Dermis blood vessel endothelial cell (primary cell): ENCODE data around the gene EPHA2. TPM values are rescaled to one million over a fixed set of nuclear protein-coding genes. Genes with fewer than 3 reads are reported as not detected.

Source experiments
- DNase-seq: peaks from one replicate; pipeline ENCODE4 v3.0.0; 2010
- total RNA-seq: library from RNA; depleted of rRNA; stranded (reverse); fragments of >200 nt; gene quantifications from 2 replicates; pipeline ENCODE4 v1.2.3, GENCODE V29; 2014

The EPHA2 gene
- total RNA-seq, 1 donor from 2014 or later = 121 TPM

DNA sequence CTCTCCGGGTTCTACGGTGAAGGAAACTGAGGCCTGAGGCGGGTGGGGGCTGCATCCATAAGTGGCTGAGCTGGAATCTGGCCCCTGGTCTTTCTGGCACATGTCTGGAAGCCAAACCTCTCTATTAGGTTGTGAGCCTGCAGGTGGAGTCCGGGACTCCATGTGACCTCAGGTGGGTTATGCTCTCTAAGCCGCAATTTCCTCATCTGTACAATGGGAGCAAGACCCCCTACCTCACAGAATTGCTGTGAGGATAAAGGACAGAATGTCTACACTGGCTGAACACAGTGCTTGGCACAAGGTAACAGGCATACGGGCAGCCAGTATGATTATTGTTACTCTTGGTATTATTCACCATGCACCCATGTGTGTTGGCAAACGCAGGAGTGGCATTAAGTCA is 6.7 kb downstream of the EPHA2 start:
- no peak for DNase-seq

GRCh38 chr1:16148329-16149092 is 7.4 kb downstream of the EPHA2 start:
- no peak for DNase-seq

DNA sequence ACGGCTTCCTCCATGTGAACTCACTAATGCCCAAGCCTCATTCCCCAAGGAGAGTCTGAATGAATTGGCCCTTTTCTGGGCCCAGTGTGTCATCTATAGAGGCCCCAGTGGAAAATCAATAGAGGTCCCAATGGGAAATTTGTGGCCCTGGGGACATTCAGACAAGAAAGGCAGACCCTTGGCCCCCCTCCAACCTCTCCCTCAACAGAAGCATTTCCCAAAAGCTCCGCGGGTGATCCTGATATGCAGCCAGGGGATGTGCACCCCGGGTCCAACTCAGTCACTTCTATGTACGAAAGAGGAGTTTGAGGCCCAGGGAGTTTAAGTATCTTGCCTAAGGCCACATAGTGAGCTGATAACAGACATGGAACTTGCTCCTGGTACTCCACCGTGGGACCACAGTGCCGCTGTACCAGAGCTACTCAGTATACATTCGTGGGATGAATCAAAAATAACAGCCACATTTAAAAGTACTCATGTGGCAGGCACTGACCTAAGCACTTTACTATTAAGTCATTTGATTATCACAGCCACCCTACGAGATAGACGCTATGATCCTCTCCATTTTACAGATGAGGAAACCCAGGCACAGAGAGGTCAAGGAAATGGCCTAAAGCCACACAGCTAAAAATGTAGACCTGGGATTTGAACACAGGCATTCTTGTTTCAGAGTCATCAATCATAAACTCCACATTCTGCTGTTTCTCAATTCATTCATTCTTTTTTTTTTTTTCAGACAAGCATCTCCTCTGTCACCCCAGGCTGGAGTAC is 8.5 kb downstream of the EPHA2 start:
- DNase-seq = no peak

GRCh38 chr1:16146279-16147155 is 9.4 kb downstream of the EPHA2 start:
- DNase-seq = peak; percentile 95

GRCh38 chr1:16145662-16146278 is 10.1 kb downstream of the EPHA2 start:
- DNase-seq = peak; percentile 98

- peak; percentile 93 for DNase-seq
These were observed 10.7 kb downstream of the EPHA2 start for GRCh38 chr1:16145030-16145661.

GRCh38 chr1:16144325-16145029 is 11.4 kb downstream of the EPHA2 start:
- no peak for DNase-seq

GRCh38 chr1:16143566-16144324 is 12.1 kb downstream of the EPHA2 start:
- no peak for DNase-seq

GRCh38 chr1:16143005-16143565 is 12.8 kb downstream of the EPHA2 start:
- DNase-seq = no peak

GRCh38 chr1:16142383-16142995 is 13.4 kb downstream of the EPHA2 start:
- no peak for DNase-seq

DNA sequence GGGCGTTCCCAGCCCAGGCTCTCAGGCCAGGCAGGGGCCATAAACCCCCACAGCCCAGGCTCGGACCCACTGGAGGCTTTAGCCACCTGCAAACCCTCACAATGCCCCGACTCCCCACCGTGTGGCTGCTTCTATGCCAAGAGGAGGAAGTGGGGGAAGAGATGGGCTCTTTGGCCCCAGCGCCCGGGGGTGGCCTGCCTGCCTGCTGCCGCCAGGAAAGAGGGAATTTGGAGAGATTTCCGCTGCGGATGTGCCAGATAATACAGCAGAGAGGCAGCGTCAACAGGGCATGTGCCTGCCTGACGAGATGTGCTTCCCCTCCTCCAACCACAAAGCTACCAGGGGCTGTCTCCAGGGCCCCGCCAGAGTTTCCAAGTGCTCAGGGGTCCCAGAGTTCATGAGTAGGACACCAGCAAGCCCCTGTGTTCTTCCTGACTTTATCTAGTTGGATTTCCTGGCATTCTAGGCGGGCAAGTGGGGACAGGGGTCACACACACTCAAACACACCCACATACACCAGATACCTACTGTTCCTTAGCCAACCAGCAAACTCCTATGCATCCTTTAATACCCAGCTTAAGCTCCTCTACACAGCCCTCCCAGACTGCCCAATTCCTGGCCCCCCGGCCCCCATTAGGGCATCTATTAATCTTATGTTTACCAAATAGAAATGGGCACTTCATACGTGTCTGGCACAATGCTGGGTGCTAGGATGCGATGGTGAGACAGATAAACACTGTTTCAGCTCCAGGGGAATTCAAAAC is 14.1 kb downstream of the EPHA2 start:
- peak; percentile 69 for DNase-seq

DNA sequence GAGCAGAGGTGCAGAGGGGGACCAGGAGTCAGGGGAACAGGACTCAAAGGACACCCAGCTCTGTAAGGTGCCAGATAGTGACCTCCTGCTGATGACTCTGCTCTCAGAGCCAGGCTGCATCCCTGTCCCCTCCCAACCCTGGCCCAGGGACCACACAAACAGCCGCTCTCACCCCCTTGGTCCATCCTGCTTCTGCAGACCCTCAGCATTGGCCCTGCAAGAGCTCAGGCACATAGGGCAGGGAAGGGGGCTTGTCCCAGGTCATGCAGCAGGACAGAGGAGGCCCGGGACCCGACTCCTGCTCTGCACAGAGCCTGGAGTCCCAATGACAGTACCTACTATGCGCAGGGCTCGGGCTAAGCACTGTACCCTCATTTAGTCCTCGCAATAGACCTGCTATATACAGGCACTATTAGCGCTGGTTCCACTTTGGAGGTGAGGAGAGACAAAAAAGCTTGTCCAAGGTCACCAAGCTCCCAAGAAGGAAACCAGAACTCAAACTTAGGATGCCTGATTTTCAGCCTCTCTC is 15.7 kb downstream of the EPHA2 start:
- no peak for DNase-seq

DNA sequence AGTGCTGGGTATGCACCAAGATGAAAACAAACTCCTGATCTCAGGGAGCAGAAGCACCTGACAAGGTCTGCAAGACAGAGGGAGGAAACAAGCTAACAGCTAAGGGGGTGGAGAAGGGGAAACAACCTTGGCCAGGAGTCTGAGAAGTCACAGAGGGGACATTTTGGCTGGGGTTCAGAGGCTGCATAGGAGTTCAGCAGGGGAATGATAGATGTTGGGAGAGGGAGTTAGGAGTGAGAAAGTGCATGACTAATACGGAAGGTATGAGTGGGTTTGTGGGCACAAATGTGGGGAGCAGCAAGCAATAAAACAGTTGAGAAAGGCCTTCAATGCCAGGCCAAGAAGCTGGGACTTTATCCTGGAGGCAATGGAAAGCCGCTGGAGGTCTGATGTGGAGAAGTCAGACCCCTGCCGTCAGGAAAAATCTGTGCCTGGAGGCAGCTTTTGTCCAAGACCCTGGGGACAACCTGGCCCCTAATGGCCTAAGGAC is 16.4 kb downstream of the EPHA2 start:
- peak; percentile 59 for DNase-seq

DNA sequence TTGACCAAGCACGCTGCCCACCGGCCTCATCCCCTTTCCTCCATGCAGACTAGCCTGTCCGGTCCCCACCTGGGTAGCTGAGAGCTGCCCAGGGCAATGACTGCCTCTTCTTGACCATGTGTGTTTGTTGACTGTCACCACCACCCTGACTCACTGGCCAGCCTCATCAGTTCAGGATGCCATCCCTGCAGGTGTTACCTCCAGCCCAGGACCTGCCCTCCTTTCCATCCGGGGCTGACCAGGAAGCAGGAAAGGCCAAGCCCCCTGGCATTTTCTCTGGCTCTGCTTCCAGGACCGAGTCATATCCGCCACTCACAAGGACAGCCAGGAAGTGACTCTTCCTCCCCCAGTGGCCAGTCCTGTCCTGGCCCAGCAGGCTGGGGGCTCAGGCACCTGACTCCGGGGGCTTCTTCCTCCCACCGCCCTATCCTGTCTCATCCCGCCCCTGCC is 17.1 kb downstream of the EPHA2 start:
- peak; percentile 74 for DNase-seq

DNA sequence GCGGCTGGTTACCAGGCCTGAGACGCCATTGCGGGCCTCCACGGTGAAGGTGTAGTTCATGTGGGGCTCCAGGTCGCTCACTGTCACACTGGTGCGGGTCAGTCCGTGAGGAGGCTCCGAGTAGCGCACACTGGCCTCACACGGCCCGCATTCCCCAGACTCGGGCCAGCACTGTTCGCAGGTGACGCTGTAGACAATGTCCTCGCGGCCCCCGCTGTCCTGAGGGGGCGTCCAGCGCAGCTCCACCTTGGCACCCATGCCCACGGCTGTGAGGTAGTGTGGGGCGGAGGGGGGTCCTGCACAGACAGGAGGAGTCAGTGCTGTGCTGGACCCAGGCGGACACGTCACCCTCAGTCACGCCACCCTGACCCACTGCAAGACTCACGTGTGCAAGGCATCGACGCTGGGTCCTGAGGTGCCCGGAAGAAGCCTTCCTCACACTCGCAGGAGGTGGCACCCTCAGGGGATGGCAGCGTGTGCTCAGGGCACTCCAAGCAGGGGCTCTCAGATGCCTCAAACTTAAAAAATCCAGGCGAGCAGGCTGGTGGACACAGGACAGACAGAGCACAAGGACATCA is 17.9 kb downstream of the EPHA2 start:
- DNase-seq = no peak

DNA sequence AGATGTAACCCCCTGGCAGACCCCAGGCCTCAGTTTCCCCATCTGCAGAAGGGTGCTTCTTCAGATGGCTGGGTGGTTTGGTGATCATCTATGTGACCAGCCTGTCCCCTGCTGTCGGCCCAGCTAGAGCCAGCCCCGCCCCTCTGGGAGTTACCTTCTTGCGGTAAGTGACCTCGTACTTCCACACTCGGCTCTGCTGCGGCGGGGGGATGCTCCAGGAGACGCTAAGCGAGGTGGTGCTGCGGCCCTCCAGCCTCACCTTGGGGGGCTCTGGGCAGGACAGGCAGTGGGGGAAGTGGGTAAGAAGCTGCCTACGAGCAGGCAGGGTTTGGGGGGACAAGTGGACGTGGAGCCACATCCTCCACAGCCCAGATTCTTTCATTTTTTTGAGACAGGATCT is 20.4 kb downstream of the EPHA2 start:
- DNase-seq = no peak

DNA sequence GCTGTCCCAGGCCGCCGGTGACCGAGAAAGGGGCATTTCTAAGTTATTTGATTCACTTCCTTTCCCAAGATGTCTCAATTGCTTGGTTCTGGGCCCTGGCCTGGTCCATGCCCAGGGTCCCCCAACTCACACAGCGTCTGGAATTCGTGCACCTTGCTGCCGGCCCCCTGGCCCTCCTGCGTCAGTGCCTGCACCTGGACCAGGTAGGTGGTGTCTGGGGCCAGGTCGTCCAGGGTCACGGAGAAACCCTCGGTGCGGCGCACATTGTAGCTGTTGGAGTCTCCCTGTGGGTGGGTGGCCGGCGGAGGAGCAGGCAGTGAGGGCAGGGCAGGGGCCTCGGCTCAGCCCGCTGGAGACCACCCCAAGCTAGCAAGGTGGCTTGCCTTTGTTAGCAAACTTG is 21.0 kb downstream of the EPHA2 start:
- DNase-seq = no peak
